ENCODE data around the gene PEX16. TPM values are rescaled to one million over a fixed set of nuclear protein-coding genes. Genes with fewer than 3 reads are reported as not detected.
A peak's percentile ranks its signal among the peaks of the same experiment; 100 is the strongest.
"Not testable (repeated sequence)": the region's sequence is repeated elsewhere in the genome, so short reads cannot be mapped to it uniquely, and the experiment has no call there.

The PEX16 gene
- total RNA-seq, 6 donors from 2014 or later, result 22.9 to 43.0 (median 32.6) TPM

- H3K27ac ChIP-seq, result no peak overlapping the region
- H3K4me3 ChIP-seq, result no peak overlapping the region
- TF ChIP-seq POLR2A (IDR thresholded peaks at IDR 0.05), result no peak
- no peak for TF ChIP-seq POLR2AphosphoS5 (IDR thresholded peaks at IDR 0.05)
- no peak for TF ChIP-seq CTCF (IDR thresholded peaks at IDR 0.05)
- TF ChIP-seq EP300 (IDR thresholded peaks at IDR 0.05), result no peak
- peaks cover 18 to 61% (median 57%) of the 10 kb centered on the region in 4 donors for H3K36me3 ChIP-seq
- no peak for ATAC-seq (ENCODE audit: low FRiP score in 2 of 2)
- WGBS, 2 donors, result 89 to 91% methylated on average over 18 to 32 of the region's 32 CpGs
- H3K9me3 ChIP-seq, result no peaks in the 10 kb centered on the region
- no peaks in the 10 kb centered on the region for H3K4me1 ChIP-seq
- DNase-seq, result no peak
- no peaks in the 10 kb centered on the region for H3K27me3 ChIP-seq
Observed at GRCh38 chr11:45909594-45910475, 7.8 kb downstream of the PEX16 start.

GRCh38 chr11:45907911-45908370 lies 9.7 kb downstream of the PEX16 start:
- WGBS, 2 donors, result 73 to 86% methylated on average over 2 to 8 of the region's 8 CpGs
- Histone ChIP-seq H3K27me3 (no peaks in the 10 kb centered on the region), H3K27ac (no peak overlapping the region), H3K4me1 (no peaks in the 10 kb centered on the region), H3K4me3 (no peak overlapping the region), H3K36me3 (peaks cover under 1 to 49% (median 39%) of the 10 kb centered on the region in 4 donors), H3K9me3 (no peaks in the 10 kb centered on the region)
- TF ChIP-seq CTCF (IDR thresholded peaks at IDR 0.05), result no peak
- TF ChIP-seq POLR2A (IDR thresholded peaks at IDR 0.05), result no peak
- TF ChIP-seq EP300 (IDR thresholded peaks at IDR 0.05), result no peak
- TF ChIP-seq POLR2AphosphoS5 (IDR thresholded peaks at IDR 0.05), result no peak
- no peak for DNase-seq
- ATAC-seq (ENCODE audit: low FRiP score in 2 of 2), result peak in 1 of 2 donors; percentile 1

GRCh38 chr11:45906965-45907611 lies 10.6 kb downstream of the PEX16 start, which contains the start of gene FREY1:
TSS of gene FREY1 (minus strand) at chr11:45907271. CDS start at chr11:45907245, 26 bp downstream.
- WGBS, 2 donors, result 67 to 76% methylated on average over 5 to 18 of the region's 18 CpGs
- Histone ChIP-seq H3K4me1 (no peaks in the 10 kb centered on the region), H3K4me3 (no peak within 1 kb of the TSS), H3K36me3 (peaks cover 0 to 45% (median 33%) of the 10 kb centered on the region in 4 donors), H3K27ac (no peak within 1 kb of the TSS), H3K9me3 (no peaks in the 10 kb centered on the region), H3K27me3 (no peaks in the 10 kb centered on the region)
- TF ChIP-seq POLR2AphosphoS5 (IDR thresholded peaks at IDR 0.05), result no peak
- no peak for TF ChIP-seq CTCF (IDR thresholded peaks at IDR 0.05)
- no peak for TF ChIP-seq POLR2A (IDR thresholded peaks at IDR 0.05)
- no peak for TF ChIP-seq EP300 (IDR thresholded peaks at IDR 0.05)
- DNase-seq (peak in 1 of 2 donors; percentile 66), ATAC-seq (ENCODE audit: low FRiP score in 2 of 2) (peak in 1 of 2 donors; percentile 1)

GRCh38 chr11:45906096-45906682 lies 11.5 kb downstream of the PEX16 start:
- WGBS, 2 donors, result 68 to 84% methylated on average over 10 to 15 of the region's 19 CpGs
- H3K9me3 ChIP-seq, result no peaks in the 10 kb centered on the region
- H3K27ac ChIP-seq, result no peak overlapping the region
- TF ChIP-seq POLR2AphosphoS5 (IDR thresholded peaks at IDR 0.05), result no peak
- no peak for TF ChIP-seq EP300 (IDR thresholded peaks at IDR 0.05)
- no peak for TF ChIP-seq POLR2A (IDR thresholded peaks at IDR 0.05)
- no peak for TF ChIP-seq CTCF (IDR thresholded peaks at IDR 0.05)
- peaks cover 0 to 36% (median 25%) of the 10 kb centered on the region in 4 donors for H3K36me3 ChIP-seq
- peaks cover 0 to 3% (median 1%) of the 10 kb centered on the region in 4 donors for H3K4me1 ChIP-seq
- ATAC-seq (ENCODE audit: low FRiP score in 2 of 2), result no peak
- peak in 1 of 2 donors; percentile 61 for DNase-seq
- no peaks in the 10 kb centered on the region for H3K27me3 ChIP-seq
- no peak overlapping the region for H3K4me3 ChIP-seq

GRCh38 chr11:45905576-45905975 lies 12.1 kb downstream of the PEX16 start:
- H3K9me3 ChIP-seq; H3K4me1 ChIP-seq; H3K27me3 ChIP-seq; ATAC-seq (ENCODE audit: low FRiP score in 2 of 2); H3K4me3 ChIP-seq; H3K27ac ChIP-seq: not testable (repeated sequence)
- WGBS, 2 donors, result 40 to 42% methylated on average over 1 to 6 of the region's 6 CpGs
- peaks cover 0 to 29% (median 19%) of the 10 kb centered on the region in 4 donors for H3K36me3 ChIP-seq
- peak in 1 of 2 donors; percentile 66 for DNase-seq
